Esophagus muscularis mucosa (tissue), 3 donors: ENCODE results near the gene CAMTA1.

Experiments
- EP300 ChIP-seq: sonication (generic); formaldehyde crosslinking; IDR thresholded peaks from one replicate; pipeline ENCODE4 v1.6.1; 2017; ENCODE audit warnings: antibody characterized with exemption
- TF ChIP-seq, protein P1 (sequence below), 3 experiments: fragments of 200-600 bp in 2 of 3; fragments of 450-650 bp in 1 of 3; sonication (generic) in 2 of 3; IDR thresholded peaks; one replicate each; pipeline ENCODE4 v1.5.1; 2017 to 2019; ENCODE audit warnings: antibody characterized with exemption in 3 of 3, mild to moderate bottlenecking in 2 of 3, moderate library complexity in 1 of 3

DNA sequence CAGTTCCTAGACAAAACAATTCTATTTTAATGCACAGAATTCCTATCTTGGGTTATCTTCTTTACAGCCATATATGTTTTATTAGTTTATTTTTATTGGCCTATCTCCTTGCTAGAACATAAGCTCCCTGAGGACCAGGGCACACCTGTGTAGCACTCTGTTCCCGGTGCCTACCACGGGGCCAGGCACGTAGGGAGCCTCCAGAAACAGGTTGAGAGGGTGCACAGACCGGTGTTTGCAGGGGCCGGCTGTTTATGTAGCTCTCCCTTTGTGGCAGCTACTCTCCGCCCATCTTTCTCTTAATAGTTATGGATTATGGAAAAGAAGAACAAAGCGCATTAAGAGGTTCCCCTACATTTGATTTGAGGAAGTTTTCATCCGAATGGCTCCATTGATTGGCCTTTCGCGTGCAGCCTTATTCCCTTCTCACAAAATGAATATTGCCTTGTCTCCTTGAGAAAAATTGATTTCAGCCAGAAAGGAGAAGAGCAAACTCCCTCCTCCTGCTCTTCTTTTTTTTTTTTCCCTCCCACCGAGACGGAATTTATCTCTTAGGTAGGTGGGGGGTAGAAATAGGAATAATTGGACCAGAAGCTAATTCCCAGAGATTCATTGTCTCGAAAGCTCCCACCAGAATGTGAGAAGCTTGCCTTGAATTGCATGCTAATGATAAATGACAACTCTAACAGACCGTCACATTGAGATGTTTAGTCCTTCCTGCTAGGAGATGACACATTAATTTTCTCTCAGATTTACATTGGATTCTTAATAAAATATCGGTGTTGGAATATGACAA, 447.4 kb downstream of the CAMTA1 start:
- TF ChIP-seq, protein P1, sequence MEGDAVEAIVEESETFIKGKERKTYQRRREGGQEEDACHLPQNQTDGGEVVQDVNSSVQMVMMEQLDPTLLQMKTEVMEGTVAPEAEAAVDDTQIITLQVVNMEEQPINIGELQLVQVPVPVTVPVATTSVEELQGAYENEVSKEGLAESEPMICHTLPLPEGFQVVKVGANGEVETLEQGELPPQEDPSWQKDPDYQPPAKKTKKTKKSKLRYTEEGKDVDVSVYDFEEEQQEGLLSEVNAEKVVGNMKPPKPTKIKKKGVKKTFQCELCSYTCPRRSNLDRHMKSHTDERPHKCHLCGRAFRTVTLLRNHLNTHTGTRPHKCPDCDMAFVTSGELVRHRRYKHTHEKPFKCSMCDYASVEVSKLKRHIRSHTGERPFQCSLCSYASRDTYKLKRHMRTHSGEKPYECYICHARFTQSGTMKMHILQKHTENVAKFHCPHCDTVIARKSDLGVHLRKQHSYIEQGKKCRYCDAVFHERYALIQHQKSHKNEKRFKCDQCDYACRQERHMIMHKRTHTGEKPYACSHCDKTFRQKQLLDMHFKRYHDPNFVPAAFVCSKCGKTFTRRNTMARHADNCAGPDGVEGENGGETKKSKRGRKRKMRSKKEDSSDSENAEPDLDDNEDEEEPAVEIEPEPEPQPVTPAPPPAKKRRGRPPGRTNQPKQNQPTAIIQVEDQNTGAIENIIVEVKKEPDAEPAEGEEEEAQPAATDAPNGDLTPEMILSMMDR (IDR thresholded peaks at IDR 0.05) = no peak
- TF ChIP-seq EP300 = no peak
